ENCODE data around the gene NPAS2. TPM values are rescaled to one million over a fixed set of nuclear protein-coding genes. Genes with fewer than 3 reads are reported as not detected.

The NPAS2 gene
- total RNA-seq, 1 donor: 8.7 TPM

- H3K36me3 ChIP-seq (ENCODE audit: insufficient read depth, low read length): no peaks in the 10 kb centered on the region
- no peaks in the 10 kb centered on the region for H4K20me1 ChIP-seq (ENCODE audit: insufficient read depth, low read length)
- H3K4me1 ChIP-seq (ENCODE audit: insufficient read depth, low read length): no peaks in the 10 kb centered on the region
- H2AFZ ChIP-seq (ENCODE audit: low read length): no peak overlapping the region
- H3K79me2 ChIP-seq (ENCODE audit: insufficient read depth, low read length): no peaks in the 10 kb centered on the region
- no peaks in the 10 kb centered on the region for H3K27me3 ChIP-seq (ENCODE audit: insufficient read depth, low read length)
- DNase-seq (ENCODE audit: insufficient read length, low spot score, missing footprints): no peak
- H3K9me3 ChIP-seq (ENCODE audit: low read depth, low read length): no peaks in the 10 kb centered on the region
- H3K27ac ChIP-seq (ENCODE audit: low read depth, low read length): no peak overlapping the region
- no peak for TF ChIP-seq CTCF (IDR thresholded peaks at IDR 0.05; ENCODE audit: extremely low read depth, low read depth, low read length)
- no peak overlapping the region for H3K4me2 ChIP-seq (ENCODE audit: insufficient read depth, low read length)
- no peak overlapping the region for H3K4me3 ChIP-seq (ENCODE audit: insufficient read depth, low read length)
Observed at GRCh38 chr2:100993294-100993693, 173.4 kb downstream of the NPAS2 start.

- Histone ChIP-seq H3K27me3 (ENCODE audit: insufficient read depth, low read length) (no peaks in the 10 kb centered on the region), H4K20me1 (ENCODE audit: insufficient read depth, low read length) (no peaks in the 10 kb centered on the region), H3K36me3 (ENCODE audit: insufficient read depth, low read length) (no peaks in the 10 kb centered on the region), H3K79me2 (ENCODE audit: insufficient read depth, low read length) (no peaks in the 10 kb centered on the region), H3K4me3 (ENCODE audit: insufficient read depth, low read length) (no peak overlapping the region), H3K27ac (ENCODE audit: low read depth, low read length) (no peak overlapping the region), H2AFZ (ENCODE audit: low read length) (no peak overlapping the region), H3K9me3 (ENCODE audit: low read depth, low read length) (no peaks in the 10 kb centered on the region), H3K4me2 (ENCODE audit: insufficient read depth, low read length) (no peak overlapping the region), H3K4me1 (ENCODE audit: insufficient read depth, low read length) (no peaks in the 10 kb centered on the region)
- no peak for DNase-seq (ENCODE audit: insufficient read length, low spot score, missing footprints)
- no peak for TF ChIP-seq CTCF (IDR thresholded peaks at IDR 0.05; ENCODE audit: extremely low read depth, low read depth, low read length)
Observed at GRCh38 chr2:100995309-100996075, 175.6 kb downstream of the NPAS2 start.

GRCh38 chr2:100997509-100998234 lies 177.7 kb downstream of the NPAS2 start:
- no peaks in the 10 kb centered on the region for H3K36me3 ChIP-seq (ENCODE audit: insufficient read depth, low read length)
- H3K27ac ChIP-seq (ENCODE audit: low read depth, low read length): no peak overlapping the region
- no peak for DNase-seq (ENCODE audit: insufficient read length, low spot score, missing footprints)
- H3K9me3 ChIP-seq (ENCODE audit: low read depth, low read length): no peaks in the 10 kb centered on the region
- H3K27me3 ChIP-seq (ENCODE audit: insufficient read depth, low read length): no peaks in the 10 kb centered on the region
- peaks cover 6% of the 10 kb centered on the region for H3K79me2 ChIP-seq (ENCODE audit: insufficient read depth, low read length)
- H4K20me1 ChIP-seq (ENCODE audit: insufficient read depth, low read length): peaks cover 3% of the 10 kb centered on the region
- H3K4me2 ChIP-seq (ENCODE audit: insufficient read depth, low read length): no peak overlapping the region
- H2AFZ ChIP-seq (ENCODE audit: low read length): no peak overlapping the region
- peaks cover 7% of the 10 kb centered on the region for H3K4me1 ChIP-seq (ENCODE audit: insufficient read depth, low read length)
- no peak for TF ChIP-seq CTCF (IDR thresholded peaks at IDR 0.05; ENCODE audit: extremely low read depth, low read depth, low read length)
- H3K4me3 ChIP-seq (ENCODE audit: insufficient read depth, low read length): no peak overlapping the region

GRCh38 chr2:100998235-100998573 lies 178.3 kb downstream of the NPAS2 start:
- Histone ChIP-seq H3K79me2 (ENCODE audit: insufficient read depth, low read length) (peaks cover 12% of the 10 kb centered on the region), H4K20me1 (ENCODE audit: insufficient read depth, low read length) (peaks cover 8% of the 10 kb centered on the region), H3K27ac (ENCODE audit: low read depth, low read length) (no peak overlapping the region), H3K4me1 (ENCODE audit: insufficient read depth, low read length) (peaks cover 7% of the 10 kb centered on the region), H2AFZ (ENCODE audit: low read length) (no peak overlapping the region), H3K27me3 (ENCODE audit: insufficient read depth, low read length) (no peaks in the 10 kb centered on the region), H3K4me3 (ENCODE audit: insufficient read depth, low read length) (no peak overlapping the region), H3K9me3 (ENCODE audit: low read depth, low read length) (no peaks in the 10 kb centered on the region), H3K4me2 (ENCODE audit: insufficient read depth, low read length) (peak overlapping the region; percentile 9), H3K36me3 (ENCODE audit: insufficient read depth, low read length) (peaks cover 5% of the 10 kb centered on the region)
- DNase-seq (ENCODE audit: insufficient read length, low spot score, missing footprints): no peak
- TF ChIP-seq CTCF (IDR thresholded peaks at IDR 0.05; ENCODE audit: extremely low read depth, low read depth, low read length): no peak

All from osteoblast (primary cell).